ENCODE results near the gene PTGES3. TPM values are rescaled to one million over a fixed set of nuclear protein-coding genes. Genes with fewer than 3 reads are reported as not detected.

Gene PTGES3
- total and polyA plus RNA-seq, 10 of the 15 experiments (the other 5 are each of a cell fraction or from before 2014, with no cell fraction given): 117 to 520 (median 175) TPM

DNA sequence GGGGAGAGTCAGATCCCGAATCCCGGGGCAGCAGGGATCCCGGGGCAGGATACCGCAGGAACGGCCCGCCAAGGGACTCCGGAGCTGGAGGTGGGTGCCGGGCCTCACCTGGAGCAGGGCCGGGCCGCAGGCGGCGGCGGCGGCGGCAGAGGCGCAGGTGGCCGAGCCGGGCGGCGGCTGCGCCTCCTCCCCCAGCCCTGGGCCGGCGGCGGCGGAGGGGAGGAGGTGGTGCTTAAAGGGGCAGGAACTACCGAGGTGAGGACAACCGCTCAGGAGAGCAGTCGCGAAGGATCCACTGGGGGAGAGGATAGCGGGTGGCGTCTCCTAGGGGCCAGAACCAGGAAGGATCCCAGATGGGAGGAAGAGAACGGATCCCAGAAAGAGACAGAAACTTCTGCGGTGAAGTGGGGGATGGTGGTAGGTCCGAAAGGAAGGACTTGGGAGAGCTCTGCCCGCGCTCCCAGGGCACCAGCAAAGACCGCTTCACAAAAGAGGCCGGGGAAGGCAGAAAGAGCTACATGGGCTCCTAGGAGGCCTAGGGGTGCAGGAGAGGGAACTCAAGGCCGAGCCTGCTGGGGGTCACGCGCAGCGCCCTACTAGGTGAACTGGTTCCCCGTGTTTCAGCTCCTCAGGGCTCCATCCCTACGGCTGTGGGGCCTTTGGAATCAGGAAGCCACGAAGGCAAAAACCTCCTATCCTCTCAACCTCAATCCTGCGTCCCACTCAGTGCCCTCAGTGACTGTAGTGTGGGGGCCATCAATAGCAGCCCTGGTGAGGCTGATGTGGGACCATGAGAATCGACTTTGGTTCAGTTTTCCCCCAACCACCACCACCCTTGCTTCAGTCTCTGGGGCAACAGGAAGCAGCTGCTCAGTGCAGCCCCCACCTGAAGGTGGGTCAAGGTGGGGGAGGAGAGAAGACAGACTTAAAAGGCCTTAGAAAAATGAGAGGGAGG, 53.0 kb downstream of the PTGES3 start:
- in situ Hi-C loops (cut with MboI) (loop anchor here (10.0 kb wide), 1 partner anchor 450 kb away; the partner anchor contains the start of gene NAB2), intact Hi-C loops (cut with micrococcal nuclease; ENCODE audit: unreplicated experiment) (loop anchor here (5.0 kb wide), 1 partner anchor 452 kb away; the partner anchor contains the start of gene NAB2)
- CTCF ChIA-PET: interaction anchor here (0.6 to 6.1 kb wide), 30 partner anchors 7 to 477 kb away, joined by 3 to 73 read pairs (median 8); partner anchors contain the start of genes ATP5F1B, RBMS2 and STAT6
- SMC1A ChIA-PET (ENCODE audit: uncharacterized antibody, unreplicated experiment): interaction anchor here (0.8 to 6.1 kb wide), 25 partner anchors 11 to 447 kb away, joined by 3 to 68 read pairs (median 7); partner anchors contain the start of genes ATP5F1B, CNPY2, PTGES3 and RBMS2
- Histone ChIP-seq H2AFZ (ENCODE audit: control insufficient read depth, low read depth, low read length) (peak overlapping the region; percentile 48), H3K79me2 (ENCODE audit: control insufficient read depth, insufficient read depth, low read length) (peaks cover 59% of the 10 kb centered on the region), H3K36me3 (ENCODE audit: control insufficient read depth in 2 of 2, insufficient read depth in 2 of 2, low read length in 1 of 2) (peaks cover 6 to 15% of the 10 kb centered on the region in 2 experiments; a peak in 3 of 4 replicates), H3K9ac (ENCODE audit: control insufficient read depth, insufficient read depth, low read length) (peak overlapping the region; percentile 92), H3K4me2 (ENCODE audit: control insufficient read depth, insufficient read depth) (peak overlapping the region; percentile 95), H3K27ac (ENCODE audit: control insufficient read depth, insufficient read depth) (peak overlapping the region; percentile 87), H3K27me3 (replicated peaks in 1 of 2; ENCODE audit: control insufficient read depth in 2 of 2, insufficient read depth in 2 of 2, low read length in 1 of 2) (no peaks in the 10 kb centered on the region), H3K4me1 (ENCODE audit: control insufficient read depth, insufficient read depth, low read length) (peaks cover 34% of the 10 kb centered on the region), H4K20me1 (ENCODE audit: control insufficient read depth, insufficient read depth) (no peaks in the 10 kb centered on the region), H3K4me3 (peak overlapping the region; percentile 91), H3K9me3 (replicated peaks; ENCODE audit: control insufficient read depth, insufficient read depth, low read length) (no peaks in the 10 kb centered on the region)
- RAD21 ChIA-PET (ENCODE audit: unreplicated experiment): interaction anchor here (0.6 to 10.0 kb wide), 22 partner anchors 7 to 507 kb away, joined by 3 to 176 read pairs (median 6); partner anchors contain the start of genes CNPY2, ESYT1, PRIM1 and PTGES3
- 1% methylated on average over 36 of the region's 47 CpGs for WGBS (ENCODE audit: insufficient coverage, insufficient replicate concordance, low lambda C conversion rate, missing lambda C conversion rate)
- no peak for DNase-seq (ENCODE audit: low read depth, low spot score)
- BruUV-seq (replicated peaks): no TSS peak
- peak; percentile 47 for FAIRE-seq
- POLR2A ChIA-PET: interaction anchor here (0.5 to 6.9 kb wide), 20 partner anchors 10 to 413 kb away, joined by 3 to 155 read pairs (median 6); partner anchors contain the start of genes ATP5F1B, NACA, PTGES3 and RNF41
- peak; percentile 57 for ATAC-seq
- TF ChIP-seq NR2F1 (conservative IDR thresholded peaks at IDR 0.05) (no peak), TCF3 (IDR thresholded peaks at IDR 0.05; ENCODE audit: borderline replicate concordance, insufficient read depth, low read depth, low read length) (peak; percentile 85), RAD21 (IDR thresholded peaks at IDR 0.05; ENCODE audit: insufficient read depth, low read depth, low read length) (0 out of 2 replicates have a peak, but pooled peaks have one; percentile 15), LARP7 (IDR thresholded peaks at IDR 0.05) (peak; percentile 73), ASH2L (IDR thresholded peaks at IDR 0.05; ENCODE audit: borderline replicate concordance, low read depth) (no peak), STAT1 (conservative IDR thresholded peaks at IDR 0.05) (no peak), BHLHE40 (IDR thresholded peaks at IDR 0.05; ENCODE audit: borderline replicate concordance in 1 of 2, low read depth in 2 of 2, low read length in 1 of 2) (peak in 1 of 2 experiments; percentile 41; a peak in 1 of 4 replicates), CBX3 (IDR thresholded peaks at IDR 0.05; ENCODE audit: borderline replicate concordance, low read depth) (no peak), NBN (IDR thresholded peaks at IDR 0.05) (peak; percentile 73), POLR2AphosphoS5 (IDR thresholded peaks at IDR 0.05; ENCODE audit: low read length) (peak; percentile 73), MXI1 (IDR thresholded peaks at IDR 0.05; ENCODE audit: low read depth, low read length) (0 out of 2 replicates have a peak, but pooled peaks have one; percentile 2), TCF12 (IDR thresholded peaks at IDR 0.05; ENCODE audit: low read depth, low read length) (peak; percentile 55; the same call in 1 of the 2 replicates), POLR2A (IDR thresholded peaks at IDR 0.05; ENCODE audit: low read depth, low read length) (peak; percentile 70), SMARCA5 (IDR thresholded peaks at IDR 0.05) (0 out of 2 replicates have a peak, but pooled peaks have one; percentile 31), EED (IDR thresholded peaks at IDR 0.05; ENCODE audit: low read depth) (0 out of 2 replicates have a peak, but pooled peaks have one; percentile 52), TARDBP (IDR thresholded peaks at IDR 0.05; ENCODE audit: borderline replicate concordance) (0 out of 2 replicates have a peak, but pooled peaks have one; percentile 5), BACH1 (IDR thresholded peaks at IDR 0.05; ENCODE audit: borderline replicate concordance) (no peak), CHD4 (IDR thresholded peaks at IDR 0.05) (no peak), HDGF (IDR thresholded peaks at IDR 0.05) (peak; percentile 51; the same call in 1 of the 2 replicates), SP1 (IDR thresholded peaks at IDR 0.05; ENCODE audit: low read depth, low read length) (peak; percentile 37), IRF4 (IDR thresholded peaks at IDR 0.05; ENCODE audit: low read depth, low read length) (no peak), DPF2 (IDR thresholded peaks at IDR 0.05) (peak; percentile 44; the same call in 1 of the 2 replicates)
- TF ChIP-seq, protein P1, sequence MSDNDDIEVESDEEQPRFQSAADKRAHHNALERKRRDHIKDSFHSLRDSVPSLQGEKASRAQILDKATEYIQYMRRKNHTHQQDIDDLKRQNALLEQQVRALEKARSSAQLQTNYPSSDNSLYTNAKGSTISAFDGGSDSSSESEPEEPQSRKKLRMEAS (IDR thresholded peaks at IDR 0.05; ENCODE audit: low read depth, low read length): no peak; the same call in 1 of the 2 replicates
- TF ChIP-seq, protein P2, sequence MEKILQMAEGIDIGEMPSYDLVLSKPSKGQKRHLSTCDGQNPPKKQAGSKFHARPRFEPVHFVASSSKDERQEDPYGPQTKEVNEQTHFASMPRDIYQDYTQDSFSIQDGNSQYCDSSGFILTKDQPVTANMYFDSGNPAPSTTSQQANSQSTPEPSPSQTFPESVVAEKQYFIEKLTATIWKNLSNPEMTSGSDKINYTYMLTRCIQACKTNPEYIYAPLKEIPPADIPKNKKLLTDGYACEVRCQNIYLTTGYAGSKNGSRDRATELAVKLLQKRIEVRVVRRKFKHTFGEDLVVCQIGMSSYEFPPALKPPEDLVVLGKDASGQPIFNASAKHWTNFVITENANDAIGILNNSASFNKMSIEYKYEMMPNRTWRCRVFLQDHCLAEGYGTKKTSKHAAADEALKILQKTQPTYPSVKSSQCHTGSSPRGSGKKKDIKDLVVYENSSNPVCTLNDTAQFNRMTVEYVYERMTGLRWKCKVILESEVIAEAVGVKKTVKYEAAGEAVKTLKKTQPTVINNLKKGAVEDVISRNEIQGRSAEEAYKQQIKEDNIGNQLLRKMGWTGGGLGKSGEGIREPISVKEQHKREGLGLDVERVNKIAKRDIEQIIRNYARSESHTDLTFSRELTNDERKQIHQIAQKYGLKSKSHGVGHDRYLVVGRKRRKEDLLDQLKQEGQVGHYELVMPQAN (conservative IDR thresholded peaks at IDR 0.05): peak; percentile 11
